AG09319 (cell line): ENCODE measurements around the gene PRR20D.

ENCODE experiments used
- DNase-seq: peaks from one replicate; pipeline ENCODE4 v3.0.0-alpha.2; 2010; ENCODE audit warnings: low read depth; ENCODE audit errors: extremely low read depth
- TF ChIP-seq, protein P1 (sequence below): IDR thresholded peaks from 2 replicates; pipeline ENCODE4 v1.5.1; 2011; ENCODE audit warnings: low read depth, mild to moderate bottlenecking, inconsistent platforms, low read length, moderate library complexity

Gene PRR20D

DNA sequence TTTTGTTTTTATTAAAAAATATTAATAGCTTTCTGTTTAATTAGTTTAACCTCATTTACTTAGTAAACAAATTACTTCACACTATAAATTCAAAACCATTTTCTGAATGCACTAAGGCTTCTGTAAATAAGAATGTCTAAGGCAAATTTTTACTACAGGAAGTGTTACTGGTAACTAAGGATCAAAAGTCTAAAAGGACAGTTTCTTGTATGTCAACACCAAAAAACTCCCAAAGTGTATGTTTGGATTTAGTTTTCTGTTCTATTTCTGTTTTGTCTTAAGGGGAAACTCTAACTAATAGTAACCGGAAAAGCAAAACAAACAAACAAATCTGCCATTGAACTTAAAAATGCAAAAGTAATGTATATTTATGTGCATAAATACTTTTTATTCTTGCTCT, 31.2 kb downstream of the PRR20D start:
- DNase-seq, result no peak
- TF ChIP-seq, protein P1, sequence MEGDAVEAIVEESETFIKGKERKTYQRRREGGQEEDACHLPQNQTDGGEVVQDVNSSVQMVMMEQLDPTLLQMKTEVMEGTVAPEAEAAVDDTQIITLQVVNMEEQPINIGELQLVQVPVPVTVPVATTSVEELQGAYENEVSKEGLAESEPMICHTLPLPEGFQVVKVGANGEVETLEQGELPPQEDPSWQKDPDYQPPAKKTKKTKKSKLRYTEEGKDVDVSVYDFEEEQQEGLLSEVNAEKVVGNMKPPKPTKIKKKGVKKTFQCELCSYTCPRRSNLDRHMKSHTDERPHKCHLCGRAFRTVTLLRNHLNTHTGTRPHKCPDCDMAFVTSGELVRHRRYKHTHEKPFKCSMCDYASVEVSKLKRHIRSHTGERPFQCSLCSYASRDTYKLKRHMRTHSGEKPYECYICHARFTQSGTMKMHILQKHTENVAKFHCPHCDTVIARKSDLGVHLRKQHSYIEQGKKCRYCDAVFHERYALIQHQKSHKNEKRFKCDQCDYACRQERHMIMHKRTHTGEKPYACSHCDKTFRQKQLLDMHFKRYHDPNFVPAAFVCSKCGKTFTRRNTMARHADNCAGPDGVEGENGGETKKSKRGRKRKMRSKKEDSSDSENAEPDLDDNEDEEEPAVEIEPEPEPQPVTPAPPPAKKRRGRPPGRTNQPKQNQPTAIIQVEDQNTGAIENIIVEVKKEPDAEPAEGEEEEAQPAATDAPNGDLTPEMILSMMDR, result no peak

DNA sequence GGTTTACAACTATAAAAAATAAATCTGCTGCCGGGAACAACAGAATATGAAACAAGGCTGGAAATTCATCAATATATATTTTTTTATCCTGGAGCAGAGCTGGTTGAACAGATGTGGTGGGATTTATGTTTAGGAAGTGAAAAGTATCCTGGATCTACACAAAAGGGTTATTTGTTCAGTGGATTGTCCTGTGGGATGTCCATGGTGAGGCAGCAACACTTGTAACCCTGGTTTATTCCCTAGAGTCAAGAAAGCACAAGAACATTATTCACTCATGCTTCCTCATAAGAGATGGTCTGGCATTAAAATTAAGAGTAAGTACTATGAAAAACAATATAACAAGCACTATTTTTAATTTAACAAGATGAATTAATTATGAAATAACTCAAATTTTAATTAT, 52.6 kb downstream of the PRR20D start:
- DNase-seq, result no peak
- TF ChIP-seq, protein P1, result no peak
